NCI-H2171 treated with DMSO at 0.1 percent for 48 hours (cell line): ENCODE measurements around the gene SRR.
"Not testable (repeated sequence)": the region's sequence is repeated elsewhere in the genome, so short reads cannot be mapped to it uniquely, and the experiment has no call there.

Experiments
- DNase-seq: peaks from one replicate; lab custom pipeline; 2025; lab: John Stamatoyannopoulos, UW

SRR gene, protein sequence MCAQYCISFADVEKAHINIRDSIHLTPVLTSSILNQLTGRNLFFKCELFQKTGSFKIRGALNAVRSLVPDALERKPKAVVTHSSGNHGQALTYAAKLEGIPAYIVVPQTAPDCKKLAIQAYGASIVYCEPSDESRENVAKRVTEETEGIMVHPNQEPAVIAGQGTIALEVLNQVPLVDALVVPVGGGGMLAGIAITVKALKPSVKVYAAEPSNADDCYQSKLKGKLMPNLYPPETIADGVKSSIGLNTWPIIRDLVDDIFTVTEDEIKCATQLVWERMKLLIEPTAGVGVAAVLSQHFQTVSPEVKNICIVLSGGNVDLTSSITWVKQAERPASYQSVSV

DNA sequence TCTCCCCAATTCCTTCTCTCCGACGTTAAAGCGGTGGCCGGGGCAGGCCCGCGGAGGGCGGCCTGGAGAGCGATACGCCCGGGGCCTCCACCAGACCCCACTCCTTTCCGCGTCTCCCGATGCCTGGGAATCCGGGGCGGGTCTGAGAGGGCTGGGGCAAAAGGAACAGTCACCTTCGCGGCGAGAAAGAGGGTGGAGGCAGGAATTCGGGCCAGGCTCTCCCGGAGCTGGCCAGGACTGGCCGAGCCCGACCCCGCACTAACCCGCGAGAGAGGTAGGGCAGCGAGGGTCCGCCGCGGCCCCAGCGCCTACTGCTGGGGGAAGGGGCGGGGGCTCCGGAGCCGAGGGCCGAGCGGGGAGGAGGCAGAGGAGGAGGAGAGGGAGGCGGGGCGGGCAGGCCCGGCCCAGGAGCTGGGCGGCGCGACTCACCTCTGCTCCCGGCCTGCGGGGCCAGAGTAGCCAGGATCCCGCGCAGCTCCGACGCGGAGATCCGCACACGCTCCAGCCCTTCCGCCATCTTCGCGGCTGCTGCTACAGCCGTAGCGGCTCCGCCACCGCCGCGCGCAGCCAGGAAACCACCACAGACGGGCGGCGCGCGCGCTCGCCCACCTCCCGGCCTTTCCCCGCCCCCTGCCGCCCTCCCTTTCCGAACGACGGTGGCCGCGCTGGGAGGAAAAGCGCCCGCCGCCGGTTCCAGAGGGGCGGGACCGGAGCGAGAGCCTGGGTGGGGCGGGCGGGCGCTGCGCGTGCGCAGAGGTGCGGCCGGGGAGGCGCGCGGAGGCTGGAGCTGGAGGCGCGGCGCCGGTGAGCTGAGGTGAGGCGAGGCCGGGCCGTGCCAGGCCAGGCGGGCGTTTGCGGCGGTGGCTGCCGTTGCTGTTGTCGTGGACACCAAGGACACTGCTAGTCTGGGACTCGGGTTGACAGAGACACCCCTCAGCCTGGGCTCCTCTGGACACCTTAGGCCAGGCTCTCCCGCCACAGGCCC lies at the start of gene SRR, which contains the start of gene SMG6:
Gene SRR, plus strand, starts transcription at position 747 of the 985 bp plus-strand sequence. CDS start 11,611 bp downstream, outside the sequence.
Gene SMG6, minus strand, starts transcription at position 582 of the 985 bp plus-strand sequence. Its CDS starts 65 bp downstream, at position 517.
- peak; percentile 85 for DNase-seq

DNA sequence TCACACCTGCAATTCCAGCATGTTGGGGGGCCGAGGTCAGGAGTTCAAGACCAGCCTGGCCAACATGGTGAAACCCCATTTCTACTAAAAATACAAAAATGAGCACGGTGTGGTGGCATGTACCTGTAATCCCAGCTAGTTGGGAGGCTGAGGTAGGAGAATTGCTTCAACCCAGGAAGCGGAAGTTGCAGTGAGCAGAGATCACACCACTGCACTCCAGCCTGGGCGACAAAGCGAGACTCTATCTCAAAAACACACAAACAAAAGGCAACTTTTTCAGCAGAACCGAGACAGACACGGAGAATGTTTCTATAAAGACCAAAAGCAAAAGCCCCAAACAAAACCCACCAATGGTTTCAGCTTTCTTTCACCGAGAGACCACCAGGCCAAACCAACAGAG lies 44.9 kb upstream of the SRR start:
- DNase-seq: not testable (repeated sequence)

DNA sequence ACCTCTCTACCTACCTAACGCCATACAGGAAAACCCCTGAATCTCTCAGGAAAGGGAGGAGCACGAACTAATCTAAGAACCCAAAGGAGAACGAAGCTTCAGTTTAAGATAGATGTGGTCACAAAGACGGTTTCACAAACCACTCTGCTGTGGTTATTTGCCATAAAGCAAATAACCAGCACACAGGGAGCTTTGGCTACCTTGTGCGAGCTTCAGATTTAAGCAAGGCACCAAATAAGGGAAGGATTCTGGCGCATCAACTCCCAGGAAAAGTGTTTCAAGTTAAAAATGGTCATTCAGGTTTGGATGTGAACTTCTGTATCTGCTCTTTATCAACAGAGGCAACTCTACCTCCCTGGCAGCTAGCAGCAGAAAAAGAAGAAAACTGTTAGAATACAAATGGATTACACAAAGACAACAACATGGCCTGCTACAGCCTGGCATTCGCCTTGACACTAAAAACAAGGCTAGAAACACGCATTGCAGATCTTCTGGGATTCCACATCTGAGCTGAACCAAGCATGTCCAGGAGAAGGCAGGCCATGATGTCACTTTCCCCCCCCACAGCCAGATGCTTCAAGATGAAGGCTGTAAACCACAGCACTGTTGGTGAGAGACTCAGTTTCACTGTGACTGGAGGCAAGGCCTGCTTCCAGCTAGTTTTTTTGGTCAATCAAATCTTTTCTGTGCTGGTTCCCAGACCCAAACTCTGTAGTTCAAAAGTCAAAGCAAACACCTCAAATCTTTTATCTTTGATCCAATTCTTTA lies 43.8 kb upstream of the SRR start:
- DNase-seq: no peak

- no peak for DNase-seq
Measured at GRCh38 chr17:2262135-2262587, 41.6 kb upstream of the SRR start.

GRCh38 chr17:2263183-2264066 lies 40.3 kb upstream of the SRR start:
- DNase-seq: no peak

DNA sequence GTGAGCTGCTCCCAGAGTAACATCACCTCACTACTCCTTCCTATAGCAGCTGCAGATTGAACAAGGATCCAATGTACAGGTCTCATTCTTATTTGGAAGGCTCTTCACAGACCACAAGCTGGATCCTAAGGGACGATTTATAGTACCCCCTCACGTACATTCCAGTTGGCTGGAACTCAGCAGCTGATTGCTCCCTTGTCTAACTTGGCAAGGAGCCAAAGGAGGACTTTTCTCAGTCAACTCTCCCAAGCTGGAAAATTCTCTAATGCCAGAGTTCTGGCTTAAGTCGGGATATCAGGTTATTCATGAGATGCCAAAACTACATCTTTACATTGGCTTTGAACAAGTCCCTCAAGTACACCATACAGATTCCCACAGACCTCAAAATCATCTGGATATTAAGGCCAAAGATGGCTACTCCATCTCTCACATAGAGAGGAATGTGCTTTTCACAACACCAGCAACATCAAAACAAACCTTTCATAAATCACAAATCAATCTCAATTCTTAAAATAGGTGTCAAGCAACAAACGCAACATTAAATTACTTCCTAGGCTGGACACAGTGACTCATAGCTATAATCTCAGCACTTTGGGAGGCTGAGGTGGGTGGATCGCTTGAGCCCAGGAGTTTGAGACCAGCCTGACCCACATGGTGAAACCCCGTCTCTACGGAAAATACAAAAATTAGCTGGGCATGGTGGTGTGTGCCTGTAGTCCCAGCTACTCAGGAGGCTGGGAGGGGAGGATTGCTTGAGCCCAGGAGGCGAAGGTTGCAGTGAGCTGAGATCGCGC lies 39.5 kb upstream of the SRR start:
- no peak for DNase-seq

DNA sequence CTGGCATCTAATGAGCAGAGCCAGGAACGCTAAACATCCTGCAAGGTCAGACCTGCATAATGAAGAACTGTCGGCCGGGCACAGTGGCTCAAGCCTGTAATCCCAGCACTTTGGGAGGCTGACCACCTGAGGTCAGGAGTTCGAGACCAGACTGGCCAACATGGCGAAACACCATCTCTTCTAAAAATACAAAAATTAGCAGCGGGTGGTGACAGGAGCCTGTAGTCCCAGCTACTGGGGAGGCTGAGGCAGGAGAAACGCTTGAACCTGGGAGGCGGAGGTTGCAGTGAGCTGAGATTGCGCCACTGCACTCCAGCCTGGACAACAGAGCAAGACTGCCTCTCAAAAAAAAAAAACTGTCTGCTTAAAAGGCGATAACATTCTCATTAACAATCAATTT lies 38.6 kb upstream of the SRR start:
- DNase-seq: not testable (repeated sequence)

DNA sequence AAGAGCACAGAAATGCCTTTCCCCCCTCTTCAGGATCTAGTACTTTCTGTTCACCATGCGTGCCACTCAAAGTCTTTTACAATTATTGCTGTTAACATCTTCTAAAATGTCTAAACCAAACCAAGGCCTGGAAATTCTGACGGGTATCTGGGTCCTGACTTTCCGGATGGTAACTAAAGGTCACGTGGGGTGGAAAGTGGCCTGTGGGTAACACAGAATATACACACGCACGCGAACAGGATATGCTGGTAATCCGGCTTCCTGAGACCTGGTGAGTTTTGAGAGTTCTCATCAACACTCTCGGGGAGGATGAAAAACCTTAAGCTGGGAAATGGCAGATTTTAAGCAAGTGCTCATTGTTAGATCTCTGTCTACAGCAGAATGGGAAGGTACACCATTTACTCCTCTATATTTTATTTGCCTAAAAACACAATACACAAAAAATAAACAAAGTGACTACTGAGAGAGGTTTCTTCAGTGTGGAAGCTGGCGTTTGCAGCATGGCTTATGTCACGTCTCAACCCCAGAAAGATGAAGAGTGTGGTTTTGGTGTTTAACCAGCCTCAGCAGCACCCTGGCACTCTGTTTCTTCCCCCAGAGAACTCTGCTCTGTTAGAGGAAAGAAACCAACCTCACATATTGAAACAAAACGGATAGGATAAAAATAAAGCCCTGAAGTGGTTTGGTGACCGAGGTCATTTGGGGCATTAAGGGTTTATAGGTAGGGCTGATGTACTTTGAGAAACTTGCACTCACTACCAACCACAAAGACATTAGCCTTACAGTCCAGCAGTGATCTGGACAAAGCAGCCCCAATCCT lies 37.5 kb upstream of the SRR start:
- DNase-seq: no peak

- no peak for DNase-seq
Measured at GRCh38 chr17:2266865-2267228, 36.9 kb upstream of the SRR start.

DNA sequence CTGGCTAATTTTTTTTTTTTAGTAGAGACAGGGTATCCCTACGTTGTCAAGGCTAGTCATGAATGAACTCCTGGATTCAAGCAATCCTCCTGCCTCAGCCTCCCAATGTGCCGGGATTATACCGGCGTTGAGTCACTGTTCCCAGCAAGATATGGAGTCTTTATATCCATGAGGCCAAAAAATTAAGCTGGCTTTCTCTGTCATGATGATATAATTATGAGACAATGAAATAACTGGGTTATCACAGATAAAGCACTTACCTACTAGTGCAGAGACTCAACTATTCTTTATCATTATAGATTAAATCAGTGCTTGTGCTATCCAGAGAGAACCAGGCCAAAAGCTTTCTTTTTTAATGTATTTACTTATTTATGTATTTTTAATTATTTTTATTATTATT lies 36.4 kb upstream of the SRR start:
- no peak for DNase-seq

- DNase-seq: no peak
Measured at GRCh38 chr17:2271985-2272702, 31.6 kb upstream of the SRR start.

GRCh38 chr17:2274414-2274813 lies 29.3 kb upstream of the SRR start:
- no peak for DNase-seq

- DNase-seq: no peak
Measured at GRCh38 chr17:2275722-2276121, 28.0 kb upstream of the SRR start.

DNA sequence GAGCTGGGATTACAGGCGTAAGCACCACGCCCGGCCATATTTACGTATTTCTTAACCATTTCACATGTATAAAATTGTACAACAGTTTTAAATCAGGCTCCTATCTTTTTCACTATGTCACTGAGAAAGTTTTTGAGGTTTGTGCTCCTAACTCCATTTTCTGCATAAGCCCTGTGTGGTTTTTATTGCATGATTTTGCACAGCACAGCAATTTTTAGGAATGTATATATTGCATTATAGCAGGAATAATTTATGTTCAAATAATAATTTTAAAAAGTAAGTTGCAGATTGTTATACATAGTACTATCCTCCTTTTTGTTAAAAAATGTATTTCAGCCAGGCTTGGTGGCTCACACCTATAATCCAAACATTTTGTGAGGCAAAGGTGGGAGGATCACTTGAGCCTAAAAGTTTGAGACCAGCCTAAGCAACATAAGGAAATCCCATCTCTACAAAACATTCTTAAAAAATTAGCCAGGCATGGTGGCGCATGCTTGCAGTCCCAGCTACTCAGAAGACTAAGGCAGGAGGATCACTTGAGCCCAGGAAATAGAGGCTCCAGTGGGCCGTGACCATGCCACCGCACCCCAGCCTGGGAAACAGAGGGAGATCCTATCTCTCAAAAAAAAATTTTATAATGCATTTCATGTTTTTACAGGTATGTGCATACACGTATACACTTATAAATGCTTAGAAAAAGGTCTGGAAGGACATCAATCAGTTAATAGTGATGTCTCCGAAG lies 26.1 kb upstream of the SRR start:
- no peak for DNase-seq

GRCh38 chr17:2279707-2280106 lies 24.0 kb upstream of the SRR start:
- DNase-seq: no peak

DNA sequence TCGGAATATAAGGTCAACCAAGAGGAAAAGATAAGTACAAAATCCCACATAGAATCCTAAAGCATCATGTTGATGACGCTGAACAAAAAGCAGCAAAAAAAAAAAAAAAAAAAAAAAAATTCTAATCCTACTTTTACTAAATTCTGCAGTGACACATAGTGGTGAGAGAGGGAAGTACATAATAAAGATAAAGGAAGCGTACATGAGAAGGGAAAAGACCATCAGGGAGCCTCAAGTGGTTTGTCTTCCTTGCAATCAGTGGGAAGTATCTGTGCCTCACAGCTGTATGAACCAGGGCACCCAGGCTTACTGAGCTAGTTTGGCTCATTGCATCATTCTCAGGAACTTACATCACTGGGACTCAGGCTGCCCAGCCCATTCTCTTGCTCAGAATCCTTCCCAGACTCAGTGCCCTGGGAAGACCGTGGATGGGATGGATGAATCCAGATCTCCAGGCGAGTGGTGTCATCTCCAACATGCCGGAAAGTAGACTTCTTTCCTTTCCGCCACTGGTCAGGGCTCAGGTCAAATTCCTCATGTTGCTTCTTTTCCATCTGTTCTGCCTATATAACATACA lies 21.4 kb upstream of the SRR start:
- DNase-seq: peak; percentile 90

GRCh38 chr17:2283302-2283701 lies 20.4 kb upstream of the SRR start:
- no peak for DNase-seq
